HG02981 (cell line): ENCODE results near the gene COMMD3.
"Not testable (repeated sequence)": the region's sequence is repeated elsewhere in the genome, so short reads cannot be mapped to it uniquely, and the experiment has no call there.

Source experiments
- ATAC-seq: cut with Tn5 transposase; IDR thresholded peaks from one replicate; pipeline ENCODE4 v1.9.1; 2021; ENCODE audit warnings: mild to moderate bottlenecking, moderate library complexity; ENCODE audit not compliant: unreplicated experiment

COMMD3 gene

GRCh38 chr10:22316286-22317075 lies at the start of gene COMMD3:
TSS of gene COMMD3 (plus strand) at chr10:22316388. CDS start at chr10:22316418, 30 bp downstream.
- ATAC-seq, result peak; percentile 56

GRCh38 chr10:22268503-22268902 lies 47.7 kb upstream of the COMMD3 start:
- no peak for ATAC-seq

- no peak for ATAC-seq
Observed at GRCh38 chr10:22271786-22272185, 44.4 kb upstream of the COMMD3 start.

GRCh38 chr10:22278441-22278782 lies 37.8 kb upstream of the COMMD3 start:
- ATAC-seq, result no peak

- no peak for ATAC-seq
Observed at GRCh38 chr10:22280078-22280477, 36.1 kb upstream of the COMMD3 start.

- no peak for ATAC-seq
Observed at GRCh38 chr10:22285130-22285529, 31.1 kb upstream of the COMMD3 start.

- ATAC-seq, result no peak
Observed at GRCh38 chr10:22293747-22294404, 22.3 kb upstream of the COMMD3 start.

- no peak for ATAC-seq
Observed at GRCh38 chr10:22294694-22295093, 21.5 kb upstream of the COMMD3 start.

GRCh38 chr10:22301193-22301592 lies 15.0 kb upstream of the COMMD3 start:
- no peak for ATAC-seq

- no peak for ATAC-seq
Observed at GRCh38 chr10:22303461-22303860, 12.7 kb upstream of the COMMD3 start.

GRCh38 chr10:22305721-22306120 lies 10.5 kb upstream of the COMMD3 start:
- ATAC-seq, result no peak

GRCh38 chr10:22308390-22308789 lies 7.8 kb upstream of the COMMD3 start:
- peak; percentile 92 for ATAC-seq

GRCh38 chr10:22309180-22310000 lies 6.8 kb upstream of the COMMD3 start:
- ATAC-seq, result no peak

- ATAC-seq, result not testable (repeated sequence)
Observed at GRCh38 chr10:22310012-22310411, 6.2 kb upstream of the COMMD3 start.

GRCh38 chr10:22310928-22311327 lies 5.3 kb upstream of the COMMD3 start:
- ATAC-seq, result no peak

GRCh38 chr10:22314852-22315251 lies 1.3 kb upstream of the COMMD3 start:
- no peak for ATAC-seq

- peak; percentile 26 for ATAC-seq
Observed at GRCh38 chr10:22315455-22316285, 518 bp upstream of the COMMD3 start.

- ATAC-seq, result no peak
Observed at GRCh38 chr10:22317076-22317370, 835 bp downstream of the COMMD3 start.

GRCh38 chr10:22317771-22318565 lies 1.8 kb downstream of the COMMD3 start:
- no peak for ATAC-seq

- no peak for ATAC-seq
Observed at GRCh38 chr10:22318772-22319171, 2.6 kb downstream of the COMMD3 start.
